ENCODE results near the gene ME2. TPM values are rescaled to one million over a fixed set of nuclear protein-coding genes. Genes with fewer than 3 reads are reported as not detected.
"Not testable (repeated sequence)": the region's sequence is repeated elsewhere in the genome, so short reads cannot be mapped to it uniquely, and the experiment has no call there.

ME2 gene
- total and polyA plus RNA-seq, 2 donors (not counting 1 experiment from before 2014, with no cell fraction given): 28.4 to 57.8 TPM

DNA sequence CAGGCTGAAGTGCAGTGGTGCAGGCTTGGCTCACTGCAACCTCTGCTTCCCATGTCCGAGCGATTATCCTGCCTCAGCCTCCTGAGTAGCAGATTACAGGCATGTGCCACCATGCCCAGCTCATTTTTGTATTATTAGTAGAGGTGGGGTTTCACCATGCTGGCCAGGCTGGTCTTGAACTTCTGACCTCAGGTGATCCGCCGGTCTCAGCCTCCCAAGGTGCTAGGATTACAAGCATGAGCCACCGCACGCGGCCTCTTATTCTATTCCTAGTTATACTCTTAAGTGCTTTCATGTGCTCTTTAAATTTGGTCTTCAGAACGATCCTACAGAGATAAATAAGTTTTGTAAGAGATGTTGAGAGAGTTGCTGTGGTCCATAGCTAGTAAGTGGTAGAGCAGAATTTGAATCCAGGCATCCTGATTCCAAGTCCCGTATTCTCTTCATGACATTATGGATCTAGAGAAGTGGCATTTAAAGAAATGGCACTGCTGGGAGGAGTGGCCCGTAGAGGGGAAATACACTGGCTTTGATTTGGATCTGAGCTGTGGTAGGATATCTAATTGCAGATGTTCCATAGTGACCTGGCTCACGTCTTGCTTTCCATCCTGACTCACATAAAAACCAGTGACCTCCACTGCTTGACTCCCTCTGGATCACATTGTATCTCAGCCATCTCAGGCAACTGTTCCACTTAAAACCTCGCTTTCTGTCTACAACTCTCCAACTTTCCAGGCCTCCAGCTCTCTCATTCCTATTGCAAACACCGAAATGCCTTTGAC is 22.8 kb upstream of the ME2 start:
- peaks cover 0 to 10% (median 8%) of the 10 kb centered on the region in 3 donors for H3K9me3 ChIP-seq (ENCODE audit: control extremely low read depth in 1 of 3, control insufficient read depth in 2 of 3, insufficient read depth in 1 of 3, low read length in 2 of 3)
- ChIA-PET CTCF (interaction anchor here (0.9 kb wide), 1 partner anchor 14 kb away, joined by 7 read pairs; no protein-coding TSS in a partner anchor), POLR2A (no interaction called here)
- no peak overlapping the region for H3K27ac ChIP-seq (ENCODE audit: low read length in 2 of 2)
- no peaks in the 10 kb centered on the region for H3K9me3 Mint-ChIP-seq (ENCODE audit: insufficient read depth)
- no peak overlapping the region for H3K27ac Mint-ChIP-seq
- no peak overlapping the region for H3K4me3 ChIP-seq (ENCODE audit: control extremely low read depth in 1 of 5, extremely low read depth in 1 of 5, insufficient read depth in 1 of 5, low read depth in 2 of 5, low read length in 4 of 5)
- H3K4me2 ChIP-seq (replicated peaks; ENCODE audit: low read depth, low read length, poor library complexity, severe bottlenecking): no peak overlapping the region
- WGBS (ENCODE audit: insufficient coverage): 96% methylated on average over 5 of the region's 13 CpGs
- H3K4me3 Mint-ChIP-seq: no peak overlapping the region
- H3K27me3 Mint-ChIP-seq: peaks cover 4% of the 10 kb centered on the region
- H3K27me3 ChIP-seq (replicated peaks in 1 of 4; ENCODE audit: control extremely low read depth in 1 of 4, control insufficient read depth in 3 of 4, insufficient read depth in 4 of 4, low read length in 3 of 4): peaks cover 0 to 6% (median 1%) of the 10 kb centered on the region in 4 experiments
- intact Hi-C loops (cut with micrococcal nuclease): no loop called here
- TF ChIP-seq, protein P1, sequence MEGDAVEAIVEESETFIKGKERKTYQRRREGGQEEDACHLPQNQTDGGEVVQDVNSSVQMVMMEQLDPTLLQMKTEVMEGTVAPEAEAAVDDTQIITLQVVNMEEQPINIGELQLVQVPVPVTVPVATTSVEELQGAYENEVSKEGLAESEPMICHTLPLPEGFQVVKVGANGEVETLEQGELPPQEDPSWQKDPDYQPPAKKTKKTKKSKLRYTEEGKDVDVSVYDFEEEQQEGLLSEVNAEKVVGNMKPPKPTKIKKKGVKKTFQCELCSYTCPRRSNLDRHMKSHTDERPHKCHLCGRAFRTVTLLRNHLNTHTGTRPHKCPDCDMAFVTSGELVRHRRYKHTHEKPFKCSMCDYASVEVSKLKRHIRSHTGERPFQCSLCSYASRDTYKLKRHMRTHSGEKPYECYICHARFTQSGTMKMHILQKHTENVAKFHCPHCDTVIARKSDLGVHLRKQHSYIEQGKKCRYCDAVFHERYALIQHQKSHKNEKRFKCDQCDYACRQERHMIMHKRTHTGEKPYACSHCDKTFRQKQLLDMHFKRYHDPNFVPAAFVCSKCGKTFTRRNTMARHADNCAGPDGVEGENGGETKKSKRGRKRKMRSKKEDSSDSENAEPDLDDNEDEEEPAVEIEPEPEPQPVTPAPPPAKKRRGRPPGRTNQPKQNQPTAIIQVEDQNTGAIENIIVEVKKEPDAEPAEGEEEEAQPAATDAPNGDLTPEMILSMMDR (IDR thresholded peaks at IDR 0.05): no peak
- no peak for TF ChIP-seq EZH2 (IDR thresholded peaks at IDR 0.05; ENCODE audit: borderline replicate concordance, insufficient read depth, low read depth, low read length, poor library complexity, severe bottlenecking)
- no peaks in the 10 kb centered on the region for H3K4me1 ChIP-seq (ENCODE audit: control insufficient read depth in 2 of 2, insufficient read depth in 2 of 2, low read length in 2 of 2)
- DNase-seq (no peak), ATAC-seq (ENCODE audit: low read depth) (no peak)
- H3K79me2 ChIP-seq (ENCODE audit: control insufficient read depth, insufficient read depth, low read length): no peaks in the 10 kb centered on the region
- no peak overlapping the region for H2AFZ ChIP-seq (ENCODE audit: insufficient read depth, low read depth, low read length, poor library complexity, severe bottlenecking)
- H3K9ac ChIP-seq (ENCODE audit: low read length): no peak overlapping the region
- no peaks in the 10 kb centered on the region for H4K20me1 ChIP-seq (ENCODE audit: control insufficient read depth, insufficient read depth, low read length, poor library complexity, severe bottlenecking)
- no peaks in the 10 kb centered on the region for H3K4me1 Mint-ChIP-seq
- no peaks in the 10 kb centered on the region for H3K36me3 ChIP-seq (replicated peaks in 1 of 2; ENCODE audit: control extremely low read depth in 1 of 2, control insufficient read depth in 1 of 2, extremely low read depth in 1 of 2, insufficient read depth in 2 of 2, low read length in 1 of 2)

DNA sequence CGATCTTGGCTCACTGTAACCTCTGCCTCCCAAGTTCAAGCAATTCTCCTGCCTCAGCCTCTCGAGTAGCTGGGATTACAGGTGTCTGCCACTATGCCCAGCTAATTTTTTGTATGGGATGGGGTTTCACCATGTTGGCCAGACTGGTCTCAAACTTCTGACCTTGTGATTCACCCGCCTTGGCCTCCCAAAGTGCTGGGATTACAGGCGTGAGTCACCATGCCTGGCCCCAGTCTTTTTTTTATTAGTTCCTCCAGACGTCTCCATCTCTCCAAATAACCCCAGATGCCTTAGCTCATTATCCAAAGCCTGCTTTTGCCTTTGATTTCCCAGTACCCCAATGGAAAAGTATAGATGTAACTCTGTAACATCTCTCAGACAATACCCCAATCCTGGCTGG is 21.8 kb upstream of the ME2 start:
- H3K4me3 Mint-ChIP-seq; H3K36me3 ChIP-seq (replicated peaks in 1 of 2; ENCODE audit: control extremely low read depth in 1 of 2, control insufficient read depth in 1 of 2, extremely low read depth in 1 of 2, insufficient read depth in 2 of 2, low read length in 1 of 2); DNase-seq; H3K4me3 ChIP-seq (ENCODE audit: control extremely low read depth in 1 of 5, extremely low read depth in 1 of 5, insufficient read depth in 1 of 5, low read depth in 2 of 5, low read length in 4 of 5); H3K79me2 ChIP-seq (ENCODE audit: control insufficient read depth, insufficient read depth, low read length); H3K27me3 ChIP-seq (replicated peaks in 1 of 4; ENCODE audit: control extremely low read depth in 1 of 4, control insufficient read depth in 3 of 4, insufficient read depth in 4 of 4, low read length in 3 of 4); H3K9me3 Mint-ChIP-seq (ENCODE audit: insufficient read depth); H3K27ac Mint-ChIP-seq; ATAC-seq (ENCODE audit: low read depth); CTCF ChIA-PET; intact Hi-C loops (cut with micrococcal nuclease); H3K27me3 Mint-ChIP-seq; H2AFZ ChIP-seq (ENCODE audit: insufficient read depth, low read depth, low read length, poor library complexity, severe bottlenecking); H3K4me2 ChIP-seq (replicated peaks; ENCODE audit: low read depth, low read length, poor library complexity, severe bottlenecking); POLR2A ChIA-PET; H4K20me1 ChIP-seq (ENCODE audit: control insufficient read depth, insufficient read depth, low read length, poor library complexity, severe bottlenecking); H3K4me1 ChIP-seq (ENCODE audit: control insufficient read depth in 2 of 2, insufficient read depth in 2 of 2, low read length in 2 of 2); H3K9ac ChIP-seq (ENCODE audit: low read length); H3K27ac ChIP-seq (ENCODE audit: low read length in 2 of 2); H3K4me1 Mint-ChIP-seq; H3K9me3 ChIP-seq (ENCODE audit: control extremely low read depth in 1 of 3, control insufficient read depth in 2 of 3, insufficient read depth in 1 of 3, low read length in 2 of 3): not testable (repeated sequence)
- 100% methylated on average over 1 of the region's 5 CpGs for WGBS (ENCODE audit: insufficient coverage)

Measured in B cell (primary cell).